ENCODE results near the gene RPS6KA2.

DNA sequence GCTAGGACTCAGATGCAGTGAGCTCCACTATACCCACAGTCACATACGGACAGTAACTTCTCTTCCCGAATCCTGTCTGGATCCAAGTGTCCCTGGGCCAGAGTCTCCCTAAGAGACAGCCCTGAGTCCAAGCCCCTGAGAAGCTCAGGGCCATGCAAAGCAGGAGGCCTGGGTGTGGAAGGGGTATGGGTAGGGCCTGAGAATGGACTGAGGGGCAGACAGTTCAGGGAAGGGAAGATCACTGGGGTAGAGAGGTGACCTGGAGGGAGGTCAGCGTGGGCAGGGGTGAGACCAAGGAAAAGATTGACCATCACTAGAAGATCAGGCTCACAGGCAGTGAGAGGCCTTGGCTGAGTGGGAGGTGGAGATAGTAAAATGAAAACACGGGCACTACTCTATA lies 8.8 kb downstream of the RPS6KA2 start:
- no peak for TF ChIP-seq CTCF (IDR thresholded peaks at IDR 0.05)
- no peak for TF ChIP-seq EZH2 (IDR thresholded peaks at IDR 0.05; ENCODE audit: borderline replicate concordance, insufficient read depth, low read depth, low read length, poor library complexity, severe bottlenecking)

Data from B cell (primary cell).